ENCODE measurements around the gene OR56B4.

GRCh38 chr11:6094186-6094585 is 13.3 kb upstream of the OR56B4 start:
- no peak for TF ChIP-seq GATA2 (IDR thresholded peaks at IDR 0.05; ENCODE audit: low read depth, low read length)
- no peak for TF ChIP-seq GATA3 (IDR thresholded peaks at IDR 0.05; ENCODE audit: low read depth, low read length)
